HCT116 (cell line): ENCODE data around the gene IGF2R. TPM values are rescaled to one million over a fixed set of nuclear protein-coding genes. Genes with fewer than 3 reads are reported as not detected.

Experiments used
- ATAC-seq: fragments of 200-7000 bp; cut with Tn5 transposase; 2 replicates; pipeline ENCODE4 v1.9.1; 2020; ENCODE audit warnings: mild to moderate bottlenecking, moderate library complexity
- BruUV-seq: library from RNA; stranded (reverse); fragments of 400-500 nt; replicated peaks from 2 replicates; lab custom pipeline; 2021; lab: Mats Ljungman, UMichigan
- CTCF ChIA-PET: fragments of 300-600 bp; sonication (Branson Sonifier 250); formaldehyde crosslinking; loops from one replicate; lab custom pipeline; 2021; ENCODE audit warnings: antibody characterized with exemption; lab: Charles Lee
- POLR2A ChIA-PET: fragments of 300-600, 350-600 bp; sonication (Branson Sonifier 250); formaldehyde crosslinking; loops from one replicate; lab custom pipeline; 2021; ENCODE audit warnings: antibody characterized with exemption; lab: Charles Lee
- RAD21 ChIA-PET, 2 experiments: fragments of 300-600 bp; sonication (Branson Sonifier 250); formaldehyde crosslinking; loops; one replicate each; lab custom pipeline; 2023; ENCODE audit warnings: low total read pairs in 2 of 2; ENCODE audit not compliant: uncharacterized antibody in 2 of 2, unreplicated experiment in 2 of 2, low non-redundant PET in 1 of 2; lab: Charles Lee
- DNase-seq: peaks from one replicate; pipeline ENCODE4 v3.0.0-alpha.2; 2010; ENCODE audit warnings: low read depth, low spot score
- H2AFZ ChIP-seq: fragments of 200-600 bp; shearing (Covaris generic), sonication (generic); 2 replicates; pipeline ENCODE4 v1.6.1; 2017; ENCODE audit warnings: low read depth, mixed run types, mixed read lengths, antibody characterized with exemption, low read length; ENCODE audit not compliant: poor library complexity, severe bottlenecking
- H3K27ac ChIP-seq: 2 replicates; pipeline ENCODE4 v1.5.1; 2012; ENCODE audit warnings: low read depth, low read length
- H3K27me3 ChIP-seq: fragments of 200-600 bp; sonication (generic); 2 replicates; pipeline ENCODE4 v1.6.1; 2016; ENCODE audit warnings: mixed run types, low read length, mixed read lengths; ENCODE audit not compliant: insufficient read depth
- H3K36me3 ChIP-seq, 2 experiments: fragments of 200-500 bp in 1 of 2; fragments of 200-600 bp in 1 of 2; sonication (Bioruptor generic) in 1 of 2; sonication (generic) in 1 of 2; 2 replicates each; pipeline versions ENCODE4 v1.5.1 to v1.6.1; 2014 to 2016; ENCODE audit warnings: low read length in 2 of 2, inconsistent platforms in 1 of 2, mixed read lengths in 1 of 2, mixed run types in 1 of 2; ENCODE audit not compliant: insufficient read depth in 2 of 2, control insufficient read depth in 1 of 2
- H3K4me1 ChIP-seq, 2 experiments: fragments of 200-600 bp in 1 of 2; sonication (generic) in 1 of 2; 2 replicates each; pipeline versions ENCODE4 v1.5.1 to v1.6.1; 2012 to 2017; ENCODE audit warnings: low read length in 2 of 2, inconsistent platforms in 1 of 2, mild to moderate bottlenecking in 1 of 2, mixed read lengths in 1 of 2, mixed run types in 1 of 2, moderate library complexity in 1 of 2; ENCODE audit not compliant: insufficient read depth in 2 of 2, control insufficient read depth in 1 of 2
- H3K4me2 ChIP-seq: fragments of 200-600 bp; sonication (generic); 2 replicates; pipeline ENCODE4 v1.6.1; 2017; ENCODE audit warnings: mixed run types, low read length, mixed read lengths
- H3K4me3 ChIP-seq, 2 experiments: fragments of 200-600 bp in 1 of 2; sonication (generic) in 1 of 2; replicated peaks in 1 of 2; 2 replicates each; pipeline ENCODE4 v1.5.1; 2011 to 2016; ENCODE audit warnings: low read length in 2 of 2, control low read depth in 1 of 2, low read depth in 1 of 2, mild to moderate bottlenecking in 1 of 2, mixed read lengths in 1 of 2, mixed run types in 1 of 2
- H3K79me2 ChIP-seq: fragments of 200-600 bp; sonication (generic); 2 replicates; pipeline ENCODE4 v1.6.1; 2017; ENCODE audit warnings: mild to moderate bottlenecking, mixed run types, low read length, moderate library complexity, mixed read lengths; ENCODE audit not compliant: insufficient read depth
- H3K9ac ChIP-seq: fragments of 200-600 bp; sonication (generic); 2 replicates; pipeline ENCODE4 v1.6.1; 2016; ENCODE audit warnings: low read length, mixed read lengths
- H3K9me2 ChIP-seq: fragments of 200-600 bp; sonication (generic), shearing (Covaris generic); 2 replicates; pipeline ENCODE4 v1.6.1; 2017; ENCODE audit warnings: mixed run types, mild to moderate bottlenecking, moderate library complexity; ENCODE audit not compliant: insufficient read depth
- H3K9me3 ChIP-seq, 2 experiments: fragments of 200-500 bp in 1 of 2; fragments of 200-600 bp in 1 of 2; sonication (Bioruptor generic) in 1 of 2; sonication (generic) in 1 of 2; 2 replicates each; pipeline ENCODE4 v1.6.1; 2014 to 2017; ENCODE audit warnings: low read length in 2 of 2, mixed read lengths in 2 of 2, inconsistent platforms in 1 of 2, low read depth in 1 of 2, mild to moderate bottlenecking in 1 of 2, mixed run types in 1 of 2, moderate library complexity in 1 of 2; ENCODE audit not compliant: control insufficient read depth in 1 of 2, insufficient read depth in 1 of 2
- H4K20me1 ChIP-seq: fragments of 200-600 bp; sonication (generic), shearing (Covaris generic); 2 replicates; pipeline ENCODE4 v1.6.1; 2017; ENCODE audit warnings: mixed run types, mild to moderate bottlenecking, moderate library complexity; ENCODE audit not compliant: insufficient read depth
- ATF3 ChIP-seq: IDR thresholded peaks from 2 replicates; pipeline ENCODE4 v1.6.1; 2012
- CEBPB ChIP-seq: IDR thresholded peaks from 2 replicates; pipeline ENCODE4 v1.6.1; 2012; ENCODE audit warnings: low read depth
- EGR1 ChIP-seq: IDR thresholded peaks from 2 replicates; pipeline ENCODE4 v1.6.1; 2012; ENCODE audit warnings: low read depth
- EZH2 ChIP-seq: fragments of 200-600 bp; sonication (generic); IDR thresholded peaks from 2 replicates; pipeline ENCODE4 v1.6.1; 2017; ENCODE audit warnings: antibody characterized with exemption, mixed run types
- EZH2phosphoT487 ChIP-seq: fragments of 200-600 bp; IDR thresholded peaks from 2 replicates; pipeline ENCODE4 v1.6.1; 2018; ENCODE audit warnings: antibody characterized with exemption, borderline replicate concordance
- FOSL1 ChIP-seq: IDR thresholded peaks from 2 replicates; pipeline ENCODE4 v1.6.1; 2012; ENCODE audit warnings: low read depth
- MAX ChIP-seq: IDR thresholded peaks from 2 replicates; pipeline ENCODE4 v1.6.1; 2012
- POLR2A ChIP-seq: IDR thresholded peaks from 2 replicates; pipeline ENCODE4 v1.7.0; 2011; ENCODE audit warnings: borderline replicate concordance; ENCODE audit not compliant: insufficient read depth, insufficient read length; ENCODE audit errors: extremely low read depth
- POLR2AphosphoS5 ChIP-seq: IDR thresholded peaks from 2 replicates; pipeline ENCODE4 v1.6.1; 2011; ENCODE audit warnings: mild to moderate bottlenecking, low read depth, low read length, moderate library complexity
- REST ChIP-seq: IDR thresholded peaks from 2 replicates; pipeline ENCODE4 v1.6.1; 2012; ENCODE audit warnings: low read depth
- SIN3A ChIP-seq: IDR thresholded peaks from 2 replicates; pipeline ENCODE4 v1.6.1; 2012; ENCODE audit warnings: low read depth
- SP1 ChIP-seq: IDR thresholded peaks from 2 replicates; pipeline ENCODE4 v1.6.1; 2012; ENCODE audit warnings: low read depth
- SRF ChIP-seq: IDR thresholded peaks from 2 replicates; pipeline ENCODE4 v1.6.1; 2012; ENCODE audit warnings: low read depth
- TCF7L2 ChIP-seq: IDR thresholded peaks from 2 replicates; pipeline ENCODE4 v1.7.0; 2011; ENCODE audit warnings: borderline replicate concordance, inconsistent platforms; ENCODE audit not compliant: insufficient read depth, insufficient read length; ENCODE audit errors: extremely low read depth
- intact Hi-C: fragments of 100-400 bp; cut with micrococcal nuclease; formaldehyde crosslinking; loops from 2 replicates; pipeline ENCODE4 v1.10.0; 2022
- total RNA-seq: library from RNA; stranded (reverse); gene quantifications from one replicate; pipeline ENCODE4 v1.2.1, GENCODE V29; 2021; ENCODE audit not compliant: unreplicated experiment

Gene IGF2R
- total RNA-seq, 1 experiment from 2014 or later: 37.0 TPM

- H3K36me3 ChIP-seq: no peaks in the 10 kb centered on the region
- ChIA-PET POLR2A (no interaction called here), RAD21 (no interaction called here), CTCF (no interaction called here)
- H4K20me1 ChIP-seq: no peaks in the 10 kb centered on the region
- TF ChIP-seq SRF: no peak
- no peak for TF ChIP-seq FOSL1
- no peak for TF ChIP-seq TCF7L2
- TF ChIP-seq CEBPB: no peak
- TF ChIP-seq SP1: no peak
- no peak for TF ChIP-seq EGR1
- no peak for TF ChIP-seq ATF3
- no peak for TF ChIP-seq SIN3A
- no peak overlapping the region for H3K9ac ChIP-seq
- no peak overlapping the region for H3K4me3 ChIP-seq
- peaks cover 0 to 11% of the 10 kb centered on the region in 2 experiments; a peak in 1 of 4 replicates for H3K4me1 ChIP-seq
- no TSS peak for BruUV-seq
- no peak overlapping the region for H3K4me2 ChIP-seq
- intact Hi-C loops: loop anchor here (10.0 kb wide), 1 partner anchor 160 kb away; no protein-coding TSS in a partner anchor
- no peaks in the 10 kb centered on the region for H3K27me3 ChIP-seq
- no peak for DNase-seq
- no peak overlapping the region for H3K27ac ChIP-seq
- ATAC-seq: no peak
- H2AFZ ChIP-seq: no peak overlapping the region
- no peaks in the 10 kb centered on the region for H3K9me2 ChIP-seq
- no peaks in the 10 kb centered on the region for H3K9me3 ChIP-seq
- H3K79me2 ChIP-seq: no peaks in the 10 kb centered on the region
Observed at GRCh38 chr6:160134779-160135547, 166.1 kb downstream of the IGF2R start.

- no TSS peak for BruUV-seq
- Histone ChIP-seq H3K4me3 (no peak overlapping the region), H3K27me3 (no peaks in the 10 kb centered on the region), H3K9me3 (no peaks in the 10 kb centered on the region), H3K79me2 (no peaks in the 10 kb centered on the region), H3K4me2 (no peak overlapping the region), H3K9ac (no peak overlapping the region), H4K20me1 (no peaks in the 10 kb centered on the region), H2AFZ (no peak overlapping the region), H3K27ac (no peak overlapping the region), H3K9me2 (no peaks in the 10 kb centered on the region), H3K4me1 (peaks cover 0 to 11% of the 10 kb centered on the region in 2 experiments; a peak in 1 of 4 replicates), H3K36me3 (no peaks in the 10 kb centered on the region)
- ChIA-PET POLR2A (no interaction called here), RAD21 (no interaction called here), CTCF (no interaction called here)
- no peak for DNase-seq
- intact Hi-C loops: loop anchor here (10.0 kb wide), 1 partner anchor 159 kb away; no protein-coding TSS in a partner anchor
- no peak for ATAC-seq
- TF ChIP-seq EZH2phosphoT487 (no peak), REST (no peak), POLR2AphosphoS5 (no peak), EZH2 (no peak), POLR2A (no peak), MAX (no peak), ATF3 (no peak)
Observed at GRCh38 chr6:160135907-160136655, 167.2 kb downstream of the IGF2R start.
